Panc1 (cell line): ENCODE data around the gene DHRS13. TPM values are rescaled to one million over a fixed set of nuclear protein-coding genes. Genes with fewer than 3 reads are reported as not detected.

ENCODE experiments used
- ATAC-seq: fragments of 200-7000 bp; cut with Tn5 transposase; 2 replicates; pipeline ENCODE4 v1.9.1; 2020; ENCODE audit warnings: mild to moderate bottlenecking, moderate library complexity
- BruUV-seq: library from RNA; stranded (reverse); fragments of 400-500 nt; replicated peaks from 2 replicates; lab custom pipeline; 2021; lab: Mats Ljungman, UMichigan
- CTCF ChIA-PET: fragments of 300-600 bp; sonication (Branson Sonifier 250); formaldehyde crosslinking; loops from one replicate; lab custom pipeline; 2022; ENCODE audit warnings: antibody characterized with exemption; lab: Charles Lee
- POLR2A ChIA-PET: fragments of 300-600 bp; sonication (Branson Sonifier 250); formaldehyde crosslinking; loops from one replicate; lab custom pipeline; 2022; ENCODE audit warnings: antibody characterized with exemption; lab: Charles Lee
- DNase-seq: peaks from one replicate; pipeline ENCODE4 v3.0.0-alpha.2; 2010; ENCODE audit warnings: low read depth, low spot score
- H3K27ac ChIP-seq: 2 replicates; pipeline ENCODE4 v1.5.1; 2011; ENCODE audit warnings: mild to moderate bottlenecking, low read length, inconsistent platforms
- H3K27me3 ChIP-seq: fragments of 200-500 bp; sonication (Bioruptor generic); 2 replicates; pipeline ENCODE4 v1.6.0; 2014; ENCODE audit warnings: low read length, inconsistent platforms; ENCODE audit not compliant: control insufficient read depth, insufficient read depth
- H3K36me3 ChIP-seq: fragments of 200-500 bp; sonication (Bioruptor generic); 2 replicates; pipeline ENCODE4 v1.5.1; 2014; ENCODE audit warnings: inconsistent platforms, mild to moderate bottlenecking, low read length, moderate library complexity; ENCODE audit not compliant: control insufficient read depth, insufficient read depth
- H3K4me1 ChIP-seq: 2 replicates; pipeline ENCODE4 v1.5.1; 2011; ENCODE audit warnings: inconsistent platforms, mild to moderate bottlenecking, low read length, moderate library complexity; ENCODE audit not compliant: control insufficient read depth, insufficient read depth
- H3K4me3 ChIP-seq, 2 experiments: 2 replicates each; pipeline ENCODE4 v1.5.1; 2011 to 2012; ENCODE audit warnings: low read depth in 2 of 2, low read length in 2 of 2, mild to moderate bottlenecking in 2 of 2, inconsistent platforms in 1 of 2, moderate library complexity in 1 of 2
- H3K9me3 ChIP-seq: fragments of 200-500 bp; sonication (Bioruptor generic); 2 replicates; pipeline ENCODE4 v1.5.1; 2014; ENCODE audit warnings: low read depth, mild to moderate bottlenecking, inconsistent platforms, low read length, moderate library complexity; ENCODE audit not compliant: control insufficient read depth, insufficient read depth
- POLR2AphosphoS5 ChIP-seq: IDR thresholded peaks from 2 replicates; pipeline ENCODE4 v1.6.1; 2012; ENCODE audit warnings: mild to moderate bottlenecking, low read depth, low read length, moderate library complexity
- SIN3A ChIP-seq: IDR thresholded peaks from 2 replicates; pipeline ENCODE4 v1.6.1; 2012; ENCODE audit warnings: low read depth, mild to moderate bottlenecking, low read length, moderate library complexity, borderline replicate concordance; ENCODE audit not compliant: insufficient read depth
- TCF7L2 ChIP-seq: IDR thresholded peaks from 2 replicates; pipeline ENCODE4 v1.6.1; 2011; ENCODE audit warnings: mild to moderate bottlenecking, low read depth, low read length, inconsistent platforms
- in situ Hi-C: cut with HindIII; loops from 2 replicates; pipeline ENCODE4 v1.10.0; 2016; ENCODE audit warnings: low sequenced_read_pairs, low pct_unique_long_range_greater_than_20kb
- intact Hi-C: fragments of 100-400 bp; cut with micrococcal nuclease; formaldehyde crosslinking; loops from one replicate; pipeline ENCODE4 v1.10.0; 2022; ENCODE audit not compliant: unreplicated experiment
- total RNA-seq: library from RNA; stranded (reverse); gene quantifications from one replicate; pipeline ENCODE4 v1.2.1, GENCODE V29; 2021; ENCODE audit not compliant: unreplicated experiment
- TF ChIP-seq, protein P1 (sequence below), 2 experiments: IDR thresholded peaks; 2 replicates each; pipeline ENCODE4 v1.6.1; 2011 to 2012; ENCODE audit warnings: low read depth in 2 of 2, control low read depth in 1 of 2, low read length in 1 of 2, mild to moderate bottlenecking in 1 of 2, moderate library complexity in 1 of 2; ENCODE audit not compliant: insufficient read depth in 1 of 2
- TF ChIP-seq, protein P2 (sequence below): fragments of 450-650 bp; IDR thresholded peaks from 2 replicates; pipeline ENCODE4 v1.5.1; 2017; ENCODE audit warnings: mild to moderate bottlenecking

The DHRS13 gene
- total RNA-seq, 1 experiment from 2014 or later = 5.2 TPM

DNA sequence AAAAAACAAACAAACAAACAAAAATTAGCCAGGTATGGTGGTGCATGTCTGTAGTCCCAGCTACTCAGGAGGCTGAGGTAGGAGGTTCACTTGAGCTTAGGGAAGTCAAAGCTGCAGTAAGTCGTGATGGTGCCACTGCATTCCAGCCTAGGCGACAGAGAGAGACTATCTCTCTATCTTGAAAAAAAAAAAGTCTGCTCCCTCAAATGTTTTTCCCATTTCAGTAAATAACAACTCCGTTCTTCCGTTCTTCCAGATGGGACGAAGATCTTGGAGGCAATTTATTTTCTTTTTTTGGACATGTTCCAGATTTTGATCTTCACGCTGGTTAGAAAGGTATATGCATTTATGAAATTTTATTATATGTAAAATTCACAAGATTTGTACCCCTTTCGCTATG lies 29.0 kb downstream of the DHRS13 start:
- Histone ChIP-seq H3K4me3 (no peak overlapping the region), H3K4me1 (no peaks in the 10 kb centered on the region), H3K36me3 (no peaks in the 10 kb centered on the region), H3K27me3 (no peaks in the 10 kb centered on the region), H3K9me3 (no peaks in the 10 kb centered on the region), H3K27ac (no peak overlapping the region)
- no peak for ATAC-seq
- DNase-seq = no peak
- BruUV-seq = no TSS peak
- TF ChIP-seq, protein P1, sequence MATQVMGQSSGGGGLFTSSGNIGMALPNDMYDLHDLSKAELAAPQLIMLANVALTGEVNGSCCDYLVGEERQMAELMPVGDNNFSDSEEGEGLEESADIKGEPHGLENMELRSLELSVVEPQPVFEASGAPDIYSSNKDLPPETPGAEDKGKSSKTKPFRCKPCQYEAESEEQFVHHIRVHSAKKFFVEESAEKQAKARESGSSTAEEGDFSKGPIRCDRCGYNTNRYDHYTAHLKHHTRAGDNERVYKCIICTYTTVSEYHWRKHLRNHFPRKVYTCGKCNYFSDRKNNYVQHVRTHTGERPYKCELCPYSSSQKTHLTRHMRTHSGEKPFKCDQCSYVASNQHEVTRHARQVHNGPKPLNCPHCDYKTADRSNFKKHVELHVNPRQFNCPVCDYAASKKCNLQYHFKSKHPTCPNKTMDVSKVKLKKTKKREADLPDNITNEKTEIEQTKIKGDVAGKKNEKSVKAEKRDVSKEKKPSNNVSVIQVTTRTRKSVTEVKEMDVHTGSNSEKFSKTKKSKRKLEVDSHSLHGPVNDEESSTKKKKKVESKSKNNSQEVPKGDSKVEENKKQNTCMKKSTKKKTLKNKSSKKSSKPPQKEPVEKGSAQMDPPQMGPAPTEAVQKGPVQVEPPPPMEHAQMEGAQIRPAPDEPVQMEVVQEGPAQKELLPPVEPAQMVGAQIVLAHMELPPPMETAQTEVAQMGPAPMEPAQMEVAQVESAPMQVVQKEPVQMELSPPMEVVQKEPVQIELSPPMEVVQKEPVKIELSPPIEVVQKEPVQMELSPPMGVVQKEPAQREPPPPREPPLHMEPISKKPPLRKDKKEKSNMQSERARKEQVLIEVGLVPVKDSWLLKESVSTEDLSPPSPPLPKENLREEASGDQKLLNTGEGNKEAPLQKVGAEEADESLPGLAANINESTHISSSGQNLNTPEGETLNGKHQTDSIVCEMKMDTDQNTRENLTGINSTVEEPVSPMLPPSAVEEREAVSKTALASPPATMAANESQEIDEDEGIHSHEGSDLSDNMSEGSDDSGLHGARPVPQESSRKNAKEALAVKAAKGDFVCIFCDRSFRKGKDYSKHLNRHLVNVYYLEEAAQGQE (IDR thresholded peaks at IDR 0.05; ENCODE audit: insufficient read depth in 1 of 2, low read depth in 2 of 2, low read length in 1 of 2) = no peak
- TF ChIP-seq POLR2AphosphoS5 (no peak), TCF7L2 (no peak), SIN3A (no peak)
- TF ChIP-seq, protein P2, sequence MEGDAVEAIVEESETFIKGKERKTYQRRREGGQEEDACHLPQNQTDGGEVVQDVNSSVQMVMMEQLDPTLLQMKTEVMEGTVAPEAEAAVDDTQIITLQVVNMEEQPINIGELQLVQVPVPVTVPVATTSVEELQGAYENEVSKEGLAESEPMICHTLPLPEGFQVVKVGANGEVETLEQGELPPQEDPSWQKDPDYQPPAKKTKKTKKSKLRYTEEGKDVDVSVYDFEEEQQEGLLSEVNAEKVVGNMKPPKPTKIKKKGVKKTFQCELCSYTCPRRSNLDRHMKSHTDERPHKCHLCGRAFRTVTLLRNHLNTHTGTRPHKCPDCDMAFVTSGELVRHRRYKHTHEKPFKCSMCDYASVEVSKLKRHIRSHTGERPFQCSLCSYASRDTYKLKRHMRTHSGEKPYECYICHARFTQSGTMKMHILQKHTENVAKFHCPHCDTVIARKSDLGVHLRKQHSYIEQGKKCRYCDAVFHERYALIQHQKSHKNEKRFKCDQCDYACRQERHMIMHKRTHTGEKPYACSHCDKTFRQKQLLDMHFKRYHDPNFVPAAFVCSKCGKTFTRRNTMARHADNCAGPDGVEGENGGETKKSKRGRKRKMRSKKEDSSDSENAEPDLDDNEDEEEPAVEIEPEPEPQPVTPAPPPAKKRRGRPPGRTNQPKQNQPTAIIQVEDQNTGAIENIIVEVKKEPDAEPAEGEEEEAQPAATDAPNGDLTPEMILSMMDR = no peak
- in situ Hi-C loops (loop anchor here (10.0 kb wide), 1 partner anchor 109 kb away; no protein-coding TSS in a partner anchor), intact Hi-C loops (loop anchor here (10.0 kb wide), 1 partner anchor 109 kb away; no protein-coding TSS in a partner anchor)
- ChIA-PET POLR2A (no interaction called here), CTCF (no interaction called here)

DNA sequence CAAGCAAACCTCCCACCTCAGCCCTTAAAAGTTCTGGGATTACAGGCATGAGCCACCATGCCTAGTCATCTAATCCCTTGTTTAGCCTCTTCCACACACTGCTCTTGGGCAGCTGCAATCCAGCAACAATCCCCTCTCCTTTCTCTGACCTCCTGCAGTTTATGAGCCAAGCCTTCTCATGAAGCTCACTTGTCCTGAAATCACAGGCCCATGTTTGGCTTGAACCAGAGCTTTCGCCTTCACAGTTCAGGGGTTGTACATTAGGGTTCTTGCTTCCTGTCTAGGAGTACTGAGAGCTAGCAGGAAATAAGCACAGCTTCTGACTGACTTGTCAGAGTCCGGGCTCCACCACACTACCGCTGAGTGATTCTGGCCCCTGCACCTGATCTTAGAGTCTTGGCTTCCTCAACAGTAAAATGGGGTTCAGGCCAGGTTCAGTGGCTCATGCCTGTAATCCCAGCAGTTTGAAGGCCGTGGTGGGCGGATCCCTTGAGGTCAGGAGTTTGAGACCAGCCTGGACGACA lies 31.8 kb downstream of the DHRS13 start:
- ChIA-PET POLR2A (interaction anchor here (0.6 to 0.9 kb wide), 4 partner anchors 11 to 273 kb away, joined by 3 to 8 read pairs (median 4); partner anchors contain the start of gene FLOT2), CTCF (no interaction called here)
- in situ Hi-C loops (loop anchor here (10.0 kb wide), 1 partner anchor 106 kb away; no protein-coding TSS in a partner anchor), intact Hi-C loops (loop anchor here (10.0 kb wide), 1 partner anchor 106 kb away; no protein-coding TSS in a partner anchor)
- DNase-seq (no peak), ATAC-seq (no peak)
- TF ChIP-seq, protein P2 = no peak
- TF ChIP-seq SIN3A (no peak), TCF7L2 (no peak), POLR2AphosphoS5 (no peak)
- TF ChIP-seq, protein P1 (IDR thresholded peaks at IDR 0.05; ENCODE audit: insufficient read depth in 1 of 2, low read depth in 2 of 2, low read length in 1 of 2) = no peak
- Histone ChIP-seq H3K27ac (no peak overlapping the region), H3K27me3 (no peaks in the 10 kb centered on the region), H3K4me1 (no peaks in the 10 kb centered on the region), H3K36me3 (no peaks in the 10 kb centered on the region), H3K9me3 (no peaks in the 10 kb centered on the region), H3K4me3 (no peak overlapping the region)
- no TSS peak for BruUV-seq
